SH-SY5Y (cell line): ENCODE results near the gene SLC23A2.

Experiments used
- GATA2 ChIP-seq: IDR thresholded peaks from 2 replicates; pipeline ENCODE4 v1.6.1; 2011; ENCODE audit warnings: mild to moderate bottlenecking, low read depth, low read length
- GATA3 ChIP-seq: IDR thresholded peaks from 2 replicates; pipeline ENCODE4 v1.6.1; 2011; ENCODE audit warnings: low read depth, mild to moderate bottlenecking, low read length, moderate library complexity

DNA sequence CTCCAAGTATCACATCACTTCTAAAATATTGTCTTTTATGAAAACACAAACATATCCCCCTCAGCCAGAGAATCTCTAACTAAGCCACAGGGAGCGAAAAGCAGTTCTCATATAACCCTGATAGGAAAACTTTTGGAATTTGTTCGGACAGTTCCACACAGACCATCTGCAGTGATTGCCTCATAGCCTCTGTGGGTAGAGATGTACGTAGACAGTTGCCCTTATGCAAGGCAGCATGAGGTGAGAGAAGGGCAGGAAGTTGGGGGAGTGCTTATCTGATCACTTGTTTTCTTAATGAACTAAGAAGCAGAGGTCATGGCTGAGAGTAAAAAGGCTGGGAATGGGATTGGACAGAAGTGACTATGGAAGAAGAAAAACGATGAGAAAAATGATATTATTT lies 39.6 kb downstream of the SLC23A2 start:
- no peak for TF ChIP-seq GATA2
- no peak for TF ChIP-seq GATA3
